Loucy (cell line): ENCODE results near the gene USP17L15.
"Not testable (repeated sequence)": the region's sequence is repeated elsewhere in the genome, so short reads cannot be mapped to it uniquely, and the experiment has no call there.

Source experiments
- H2AFZ ChIP-seq: fragments of 200-600 bp; sonication (generic); 2 replicates; pipeline ENCODE4 v1.6.0; 2016; ENCODE audit warnings: antibody characterized with exemption, mild to moderate bottlenecking, low read length, moderate library complexity
- H3F3A ChIP-seq: fragments of 200-600 bp; 2 replicates; pipeline ENCODE4 v1.6.0; 2016; ENCODE audit warnings: antibody characterized with exemption, low read depth, mild to moderate bottlenecking
- H3K27me3 ChIP-seq: fragments of 200-600 bp; sonication (generic); 2 replicates; pipeline ENCODE4 v1.6.1; 2014; ENCODE audit warnings: low read length, mild to moderate bottlenecking; ENCODE audit not compliant: insufficient read depth, poor library complexity, severe bottlenecking
- H3K36me3 ChIP-seq: fragments of 200-600 bp; sonication (generic); 2 replicates; pipeline ENCODE4 v1.6.1; 2016; ENCODE audit warnings: low read length; ENCODE audit not compliant: insufficient read depth
- H3K4me1 ChIP-seq: fragments of 200-600 bp; sonication (generic); 2 replicates; pipeline ENCODE4 v1.5.1; 2014; ENCODE audit warnings: low read length, mild to moderate bottlenecking; ENCODE audit not compliant: insufficient read depth, poor library complexity, severe bottlenecking
- H3K4me2 ChIP-seq: fragments of 200-600 bp; sonication (generic); 2 replicates; pipeline ENCODE4 v1.6.0; 2014; ENCODE audit warnings: antibody characterized with exemption, low read length, low read depth, mild to moderate bottlenecking; ENCODE audit not compliant: poor library complexity, severe bottlenecking
- H3K4me3 ChIP-seq: fragments of 200-600 bp; sonication (generic); 2 replicates; pipeline ENCODE4 v1.5.1; 2014; ENCODE audit warnings: low read length, mild to moderate bottlenecking, mixed read lengths; ENCODE audit not compliant: poor library complexity, severe bottlenecking
- H3K79me2 ChIP-seq: fragments of 200-600 bp; sonication (generic); 2 replicates; pipeline ENCODE4 v1.6.1; 2014; ENCODE audit warnings: low read length; ENCODE audit not compliant: insufficient read depth
- H3K9ac ChIP-seq: fragments of 200-600 bp; sonication (generic); 2 replicates; pipeline ENCODE4 v1.6.0; 2014; ENCODE audit warnings: mild to moderate bottlenecking, low read depth, low read length, moderate library complexity; ENCODE audit not compliant: poor library complexity, severe bottlenecking
- H3K9me2 ChIP-seq: fragments of 200-600 bp; sonication (generic); replicated peaks from 2 replicates; pipeline ENCODE4 v1.6.1; 2016; ENCODE audit warnings: low read depth, low read length, mixed read lengths
- H3K9me3 ChIP-seq: fragments of 200-600 bp; sonication (generic); 2 replicates; pipeline ENCODE4 v1.6.1; 2014; ENCODE audit warnings: mild to moderate bottlenecking, antibody characterized with exemption, low read length, low read depth; ENCODE audit not compliant: insufficient read depth
- H4K20me1 ChIP-seq: fragments of 200-600 bp; sonication (generic); 2 replicates; pipeline ENCODE4 v1.6.0; 2014; ENCODE audit warnings: antibody characterized with exemption, low read length, mild to moderate bottlenecking; ENCODE audit not compliant: insufficient read depth, poor library complexity, severe bottlenecking

The USP17L15 gene

GRCh38 chr4:9271719-9272118 is 37.5 kb downstream of the USP17L15 start:
- not testable (repeated sequence) for H3K4me2 ChIP-seq, H3K4me3 ChIP-seq, H2AFZ ChIP-seq, H3K9me2 ChIP-seq, H3K9me3 ChIP-seq, H3K9ac ChIP-seq, H4K20me1 ChIP-seq, H3K4me1 ChIP-seq, H3K79me2 ChIP-seq, H3K27me3 ChIP-seq, H3K36me3 ChIP-seq, H3F3A ChIP-seq
